Hepatocyte (in vitro differentiated cells): ENCODE results near the gene RASGEF1C. TPM values are rescaled to one million over a fixed set of nuclear protein-coding genes. Genes with fewer than 3 reads are reported as not detected.

ENCODE experiments used
- DNase-seq: peaks from one replicate; pipeline ENCODE4 v3.0.0-alpha.2; 2016; ENCODE audit warnings: low spot score
- H2AFZ ChIP-seq: fragments of 200-600 bp; sonication (generic); 2 replicates; pipeline ENCODE4 v1.6.0; 2016; ENCODE audit warnings: antibody characterized with exemption, mild to moderate bottlenecking
- H3K27ac ChIP-seq: fragments of 200-600 bp; sonication (generic); 2 replicates; pipeline ENCODE4 v1.5.1; 2016; ENCODE audit warnings: mild to moderate bottlenecking
- H3K27me3 ChIP-seq: fragments of 200-600 bp; sonication (generic); 2 replicates; pipeline ENCODE4 v1.6.1; 2016
- H3K36me3 ChIP-seq: fragments of 200-600 bp; sonication (generic); replicated peaks from 2 replicates; pipeline ENCODE4 v1.5.1; 2016; ENCODE audit warnings: low read depth; ENCODE audit not compliant: insufficient read depth
- H3K4me1 ChIP-seq: fragments of 200-600 bp; sonication (generic); 2 replicates; pipeline ENCODE4 v1.5.1; 2016; ENCODE audit warnings: mild to moderate bottlenecking, moderate library complexity; ENCODE audit not compliant: insufficient read depth
- H3K4me2 ChIP-seq: fragments of 200-600 bp; sonication (generic); 2 replicates; pipeline ENCODE4 v1.6.0; 2016
- H3K4me3 ChIP-seq: fragments of 200-600 bp; sonication (generic); 2 replicates; pipeline ENCODE4 v1.5.1; 2016; ENCODE audit warnings: mild to moderate bottlenecking
- H3K79me2 ChIP-seq: fragments of 200-600 bp; sonication (generic); 2 replicates; pipeline ENCODE4 v1.6.0; 2017; ENCODE audit warnings: mild to moderate bottlenecking
- H3K9me2 ChIP-seq: fragments of 200-600 bp; sonication (generic); replicated peaks from 2 replicates; pipeline ENCODE4 v1.6.0; 2017; ENCODE audit warnings: mild to moderate bottlenecking; ENCODE audit not compliant: insufficient read depth
- H3K9me3 ChIP-seq: fragments of 200-600 bp; sonication (generic); 2 replicates; pipeline ENCODE4 v1.5.1; 2016; ENCODE audit warnings: low read depth, mild to moderate bottlenecking
- H4K20me1 ChIP-seq: fragments of 200-600 bp; sonication (generic); 2 replicates; pipeline ENCODE4 v1.6.0; 2016; ENCODE audit warnings: mild to moderate bottlenecking; ENCODE audit not compliant: insufficient read depth, poor library complexity, severe bottlenecking
- EZH2 ChIP-seq: fragments of 200-600 bp; sonication (generic); IDR thresholded peaks from 2 replicates; pipeline ENCODE4 v1.6.1; 2016; ENCODE audit warnings: antibody characterized with exemption, mild to moderate bottlenecking, borderline replicate concordance
- EZH2phosphoT487 ChIP-seq: fragments of 200-600 bp; sonication (generic); IDR thresholded peaks from one replicate; pipeline ENCODE4 v1.6.1; 2018; ENCODE audit warnings: antibody characterized with exemption, mild to moderate bottlenecking, low read depth, moderate library complexity; ENCODE audit not compliant: unreplicated experiment, severe bottlenecking
- WGBS: methylation state at CpG from one replicate; pipeline ENCODE4 v1.1.6; 2016; ENCODE audit warnings: low lambda C conversion rate; ENCODE audit errors: missing lambda C conversion rate; 5-methylcytosine and 5-hydroxymethylcytosine counted together
- polyA plus RNA-seq: library from polyadenylated mRNA; unstranded; fragments of >200 nt; fragmentation: Nextera tagmentation; extraction: Ambion mirVana; gene quantifications from 2 replicates; pipeline ENCODE4 v1.2.1, GENCODE V29; 2016
- total RNA-seq: library from RNA; depleted of rRNA; stranded (reverse); fragments of >200 nt; gene quantifications from 2 replicates; pipeline ENCODE4 v1.2.3, GENCODE V29; 2014
- TF ChIP-seq, protein P1 (sequence below): fragments of 200-600 bp; sonication (generic); IDR thresholded peaks from 2 replicates; pipeline ENCODE4 v1.5.1; 2016; ENCODE audit warnings: antibody characterized with exemption, mild to moderate bottlenecking; ENCODE audit not compliant: poor library complexity

Gene RASGEF1C
- total and polyA plus RNA-seq, 2 experiments from 2014 or later, result not detected

GRCh38 chr5:180162304-180162661 is 46.7 kb downstream of the RASGEF1C start:
- DNase-seq, result no peak
- no peaks in the 10 kb centered on the region for H3K36me3 ChIP-seq
- no peak for TF ChIP-seq EZH2phosphoT487
- TF ChIP-seq, protein P1, sequence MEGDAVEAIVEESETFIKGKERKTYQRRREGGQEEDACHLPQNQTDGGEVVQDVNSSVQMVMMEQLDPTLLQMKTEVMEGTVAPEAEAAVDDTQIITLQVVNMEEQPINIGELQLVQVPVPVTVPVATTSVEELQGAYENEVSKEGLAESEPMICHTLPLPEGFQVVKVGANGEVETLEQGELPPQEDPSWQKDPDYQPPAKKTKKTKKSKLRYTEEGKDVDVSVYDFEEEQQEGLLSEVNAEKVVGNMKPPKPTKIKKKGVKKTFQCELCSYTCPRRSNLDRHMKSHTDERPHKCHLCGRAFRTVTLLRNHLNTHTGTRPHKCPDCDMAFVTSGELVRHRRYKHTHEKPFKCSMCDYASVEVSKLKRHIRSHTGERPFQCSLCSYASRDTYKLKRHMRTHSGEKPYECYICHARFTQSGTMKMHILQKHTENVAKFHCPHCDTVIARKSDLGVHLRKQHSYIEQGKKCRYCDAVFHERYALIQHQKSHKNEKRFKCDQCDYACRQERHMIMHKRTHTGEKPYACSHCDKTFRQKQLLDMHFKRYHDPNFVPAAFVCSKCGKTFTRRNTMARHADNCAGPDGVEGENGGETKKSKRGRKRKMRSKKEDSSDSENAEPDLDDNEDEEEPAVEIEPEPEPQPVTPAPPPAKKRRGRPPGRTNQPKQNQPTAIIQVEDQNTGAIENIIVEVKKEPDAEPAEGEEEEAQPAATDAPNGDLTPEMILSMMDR, result no peak
- no peak for TF ChIP-seq EZH2
- no peaks in the 10 kb centered on the region for H3K9me2 ChIP-seq
- no peak overlapping the region for H3K4me2 ChIP-seq
- H4K20me1 ChIP-seq, result no peaks in the 10 kb centered on the region
- WGBS, result 91% methylated on average over 5 of the region's 5 CpGs
- H3K27ac ChIP-seq, result no peak overlapping the region
- no peak overlapping the region for H3K4me3 ChIP-seq
- H3K9me3 ChIP-seq, result no peaks in the 10 kb centered on the region
- no peak overlapping the region for H2AFZ ChIP-seq
- H3K79me2 ChIP-seq, result no peaks in the 10 kb centered on the region
- H3K4me1 ChIP-seq, result no peaks in the 10 kb centered on the region
- no peaks in the 10 kb centered on the region for H3K27me3 ChIP-seq

- peak; percentile 2 for DNase-seq
- no peaks in the 10 kb centered on the region for H3K79me2 ChIP-seq
- H3K9me2 ChIP-seq, result no peaks in the 10 kb centered on the region
- TF ChIP-seq EZH2 (no peak), EZH2phosphoT487 (no peak)
- TF ChIP-seq, protein P1, result no peak
- H3K9me3 ChIP-seq, result no peaks in the 10 kb centered on the region
- H3K36me3 ChIP-seq, result no peaks in the 10 kb centered on the region
- no peaks in the 10 kb centered on the region for H4K20me1 ChIP-seq
- no peak overlapping the region for H3K4me3 ChIP-seq
- H3K4me2 ChIP-seq, result no peak overlapping the region
- H3K27ac ChIP-seq, result no peak overlapping the region
- H3K4me1 ChIP-seq, result no peaks in the 10 kb centered on the region
- H3K27me3 ChIP-seq, result no peaks in the 10 kb centered on the region
- H2AFZ ChIP-seq, result no peak overlapping the region
- 90% methylated on average over 33 of the region's 39 CpGs for WGBS
Measured at GRCh38 chr5:180161420-180162303, 47.3 kb downstream of the RASGEF1C start.

- Histone ChIP-seq H3K27me3 (no peaks in the 10 kb centered on the region), H2AFZ (no peak overlapping the region), H4K20me1 (no peaks in the 10 kb centered on the region), H3K4me3 (no peak overlapping the region), H3K27ac (no peak overlapping the region), H3K79me2 (no peaks in the 10 kb centered on the region), H3K9me2 (no peaks in the 10 kb centered on the region), H3K36me3 (no peaks in the 10 kb centered on the region), H3K4me2 (no peak overlapping the region), H3K4me1 (no peaks in the 10 kb centered on the region), H3K9me3 (no peaks in the 10 kb centered on the region)
- WGBS, result 72% methylated on average over 9 of the region's 9 CpGs
- TF ChIP-seq, protein P1, result no peak
- no peak for TF ChIP-seq EZH2phosphoT487
- TF ChIP-seq EZH2, result no peak
- no peak for DNase-seq
Measured at GRCh38 chr5:180160789-180161188, 48.2 kb downstream of the RASGEF1C start.
